ENCODE measurements around the gene MFSD6L.

DNA sequence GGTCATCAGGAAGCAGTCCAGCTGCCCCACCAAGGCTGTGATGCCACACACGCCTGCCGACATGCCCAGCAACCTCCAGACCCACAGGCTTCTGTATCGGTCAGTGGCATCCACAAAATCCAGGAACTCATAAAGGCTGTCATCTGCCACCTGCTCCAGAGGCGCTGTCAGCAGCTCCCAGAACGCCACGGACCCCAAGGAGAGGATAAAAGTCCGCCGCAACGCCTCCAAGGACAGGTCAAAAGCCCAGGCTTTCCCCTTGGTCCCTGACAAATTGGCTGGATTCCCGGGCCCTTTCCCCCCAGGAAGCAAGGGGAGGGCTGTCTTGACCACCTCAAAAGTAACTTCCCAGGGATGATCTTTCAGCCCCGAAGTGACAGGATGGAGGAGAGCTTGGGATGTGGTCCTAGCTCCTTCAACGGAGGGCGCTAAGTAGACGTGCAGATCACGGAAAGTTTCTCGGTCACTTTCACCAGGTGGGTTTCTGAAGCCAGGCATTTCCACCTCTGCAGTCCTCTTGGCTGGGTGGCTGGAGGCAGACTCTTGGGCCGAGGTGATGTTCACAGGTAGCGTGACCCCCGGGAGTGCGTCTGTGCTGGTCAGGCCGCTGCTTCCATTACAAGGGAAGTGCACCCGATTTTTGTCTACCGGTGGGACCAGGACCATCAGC, 854 bp downstream of the MFSD6L start:
- TF ChIP-seq, protein P1, sequence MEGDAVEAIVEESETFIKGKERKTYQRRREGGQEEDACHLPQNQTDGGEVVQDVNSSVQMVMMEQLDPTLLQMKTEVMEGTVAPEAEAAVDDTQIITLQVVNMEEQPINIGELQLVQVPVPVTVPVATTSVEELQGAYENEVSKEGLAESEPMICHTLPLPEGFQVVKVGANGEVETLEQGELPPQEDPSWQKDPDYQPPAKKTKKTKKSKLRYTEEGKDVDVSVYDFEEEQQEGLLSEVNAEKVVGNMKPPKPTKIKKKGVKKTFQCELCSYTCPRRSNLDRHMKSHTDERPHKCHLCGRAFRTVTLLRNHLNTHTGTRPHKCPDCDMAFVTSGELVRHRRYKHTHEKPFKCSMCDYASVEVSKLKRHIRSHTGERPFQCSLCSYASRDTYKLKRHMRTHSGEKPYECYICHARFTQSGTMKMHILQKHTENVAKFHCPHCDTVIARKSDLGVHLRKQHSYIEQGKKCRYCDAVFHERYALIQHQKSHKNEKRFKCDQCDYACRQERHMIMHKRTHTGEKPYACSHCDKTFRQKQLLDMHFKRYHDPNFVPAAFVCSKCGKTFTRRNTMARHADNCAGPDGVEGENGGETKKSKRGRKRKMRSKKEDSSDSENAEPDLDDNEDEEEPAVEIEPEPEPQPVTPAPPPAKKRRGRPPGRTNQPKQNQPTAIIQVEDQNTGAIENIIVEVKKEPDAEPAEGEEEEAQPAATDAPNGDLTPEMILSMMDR (IDR thresholded peaks at IDR 0.05), result no peak
- TF ChIP-seq POLR2A (IDR thresholded peaks at IDR 0.05), result no peak
